Lung (tissue), 12 donors: ENCODE results near the gene SFXN3. TPM values are rescaled to one million over a fixed set of nuclear protein-coding genes. Genes with fewer than 3 reads are reported as not detected.
A peak's percentile ranks its signal among the peaks of the same experiment; 100 is the strongest.

Source experiments
- ATAC-seq: fragments of 200-7000 bp; cut with Tn5 transposase; one replicate; pipeline ENCODE4 v1.9.1; 2020; ENCODE audit warnings: moderate number of reproducible peaks; ENCODE audit not compliant: insufficient read depth, low FRiP score
- DNase-seq, 3 donors: peaks; one replicate each; pipeline ENCODE4 v3.0.0-alpha.2; 2013 to 2017
- H3K27ac ChIP-seq, 2 donors: one replicate each; pipeline ENCODE4 v1.5.1; 2013; ENCODE audit warnings: mild to moderate bottlenecking in 2 of 2, moderate library complexity in 2 of 2, control low read depth in 1 of 2, inconsistent platforms in 1 of 2, low read depth in 1 of 2, low read length in 1 of 2
- H3K27me3 ChIP-seq, 3 donors: one replicate each; pipeline ENCODE4 v1.5.1; 2013; ENCODE audit warnings: low read length in 2 of 3; ENCODE audit not compliant: control insufficient read depth in 3 of 3, insufficient read depth in 3 of 3
- H3K36me3 ChIP-seq, 4 donors: one replicate each; pipeline ENCODE4 v1.5.1; 2013; ENCODE audit warnings: low read length in 4 of 4, mild to moderate bottlenecking in 1 of 4, moderate library complexity in 1 of 4; ENCODE audit not compliant: control insufficient read depth in 4 of 4, insufficient read depth in 4 of 4
- H3K4me1 ChIP-seq, 5 donors: one replicate each; pipeline ENCODE4 v1.5.1; 2013; ENCODE audit warnings: low read length in 5 of 5, mild to moderate bottlenecking in 2 of 5, moderate library complexity in 1 of 5; ENCODE audit not compliant: control insufficient read depth in 5 of 5, insufficient read depth in 5 of 5
- H3K4me3 ChIP-seq: one replicate; pipeline ENCODE4 v1.5.1; 2013; ENCODE audit warnings: mild to moderate bottlenecking, control low read depth, moderate library complexity
- H3K9ac ChIP-seq, 2 donors: one replicate each; pipeline ENCODE4 v1.5.1; 2013; ENCODE audit warnings: low read length in 2 of 2, control low read depth in 1 of 2; ENCODE audit not compliant: insufficient read depth in 1 of 2
- H3K9me3 ChIP-seq, 4 donors: one replicate each; pipeline ENCODE4 v1.5.1; 2013; ENCODE audit warnings: low read length in 3 of 4, mild to moderate bottlenecking in 1 of 4, moderate library complexity in 1 of 4; ENCODE audit not compliant: control insufficient read depth in 4 of 4, insufficient read depth in 3 of 4
- WGBS, 2 donors: extraction: QIAGEN DNeasy Blood & Tissue Kit; methylation state at CpG; one replicate each; pipeline ENCODE4 v1.1.7; 2013; 5-methylcytosine and 5-hydroxymethylcytosine counted together
- polyA plus RNA-seq, 2 donors: library from polyadenylated mRNA; stranded (reverse); fragments of 200-250 nt; gene quantifications; one replicate each; pipeline ENCODE4 v1.2.1, GENCODE V29; 2013
- total RNA-seq, 2 donors: library from RNA; depleted of rRNA in 1 of 2; stranded (reverse); fragments of >200 nt in 1 of 2; gene quantifications; one replicate each; pipeline ENCODE4 v1.2.1, GENCODE V29; 2014 to 2021
- TF ChIP-seq, protein P1 (sequence below): IDR thresholded peaks from 2 replicates; pipeline ENCODE4 v1.5.1; 2012; ENCODE audit warnings: mild to moderate bottlenecking; ENCODE audit errors: control extremely low read depth, extremely low read depth
- donor health status: control.
- donor health status: control.
- donor health status: Bipolar disorder and iron deficiency.
- donor health status: healthy.
- donor health status: DM: yes; HTN: yes; CAD: no.

SFXN3 gene
- total and polyA plus RNA-seq, 4 donors = 36.4 to 95.8 (median 39.6) TPM

DNA sequence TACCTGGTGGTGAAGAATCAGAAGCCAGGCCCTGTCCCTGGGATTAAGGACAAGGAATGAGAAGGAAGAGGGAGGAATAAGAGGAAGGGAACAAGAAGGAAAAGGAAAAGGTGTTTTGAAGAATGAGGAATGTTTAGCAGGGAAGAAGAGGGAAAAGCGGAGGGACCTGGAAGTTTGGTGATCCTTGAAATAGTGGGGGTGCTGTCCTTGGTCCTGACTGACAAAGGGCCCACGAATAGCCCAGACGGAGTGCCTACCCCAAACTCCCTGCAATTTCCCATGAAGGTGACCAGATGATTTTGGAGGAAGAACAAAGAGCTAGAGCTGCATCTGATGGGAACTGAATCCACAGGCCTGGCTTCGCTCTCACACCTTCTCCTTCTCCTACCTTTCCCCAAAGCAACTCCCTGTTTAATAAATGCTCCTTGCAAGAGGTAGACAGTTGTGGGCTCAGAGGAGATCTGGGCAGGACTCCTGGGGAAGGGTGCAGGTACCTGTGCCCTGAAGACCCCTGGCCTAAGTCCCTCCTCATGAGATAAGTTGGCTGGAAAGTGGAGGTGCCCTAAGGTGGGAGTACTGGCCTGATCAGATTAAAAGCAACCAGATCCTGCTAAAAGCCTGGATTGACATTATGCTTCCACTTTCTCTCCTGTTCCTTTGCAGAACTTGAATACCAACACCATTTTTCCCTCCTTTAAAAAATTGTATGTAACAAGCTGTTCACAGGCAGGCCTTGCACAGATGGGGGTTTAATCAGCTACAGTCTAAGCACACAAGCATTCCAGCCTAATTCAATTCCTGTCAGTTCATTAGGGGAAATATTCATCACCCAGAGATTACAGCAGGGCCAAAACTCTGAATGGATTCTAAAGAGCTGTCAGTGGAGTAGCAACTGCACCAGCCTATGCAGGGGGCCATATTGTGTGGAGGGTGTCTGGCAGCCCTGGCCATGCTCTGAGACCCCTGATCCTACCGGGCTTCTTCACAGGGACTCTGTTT, 50.2 kb downstream of the SFXN3 start:
- no peaks in the 10 kb centered on the region for H3K36me3 ChIP-seq
- no peak overlapping the region for H3K9ac ChIP-seq
- H3K27ac ChIP-seq = no peak overlapping the region
- peak; percentile 61 to 86 (median 86) for DNase-seq
- 34 to 41% methylated on average over 5 of the region's 5 CpGs for WGBS, 2 donors
- no peaks in the 10 kb centered on the region for H3K9me3 ChIP-seq
- peaks cover 0 to 6% (median 4%) of the 10 kb centered on the region in 5 donors for H3K4me1 ChIP-seq
- TF ChIP-seq, protein P1, sequence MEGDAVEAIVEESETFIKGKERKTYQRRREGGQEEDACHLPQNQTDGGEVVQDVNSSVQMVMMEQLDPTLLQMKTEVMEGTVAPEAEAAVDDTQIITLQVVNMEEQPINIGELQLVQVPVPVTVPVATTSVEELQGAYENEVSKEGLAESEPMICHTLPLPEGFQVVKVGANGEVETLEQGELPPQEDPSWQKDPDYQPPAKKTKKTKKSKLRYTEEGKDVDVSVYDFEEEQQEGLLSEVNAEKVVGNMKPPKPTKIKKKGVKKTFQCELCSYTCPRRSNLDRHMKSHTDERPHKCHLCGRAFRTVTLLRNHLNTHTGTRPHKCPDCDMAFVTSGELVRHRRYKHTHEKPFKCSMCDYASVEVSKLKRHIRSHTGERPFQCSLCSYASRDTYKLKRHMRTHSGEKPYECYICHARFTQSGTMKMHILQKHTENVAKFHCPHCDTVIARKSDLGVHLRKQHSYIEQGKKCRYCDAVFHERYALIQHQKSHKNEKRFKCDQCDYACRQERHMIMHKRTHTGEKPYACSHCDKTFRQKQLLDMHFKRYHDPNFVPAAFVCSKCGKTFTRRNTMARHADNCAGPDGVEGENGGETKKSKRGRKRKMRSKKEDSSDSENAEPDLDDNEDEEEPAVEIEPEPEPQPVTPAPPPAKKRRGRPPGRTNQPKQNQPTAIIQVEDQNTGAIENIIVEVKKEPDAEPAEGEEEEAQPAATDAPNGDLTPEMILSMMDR = no peak
- no peak overlapping the region for H3K4me3 ChIP-seq
- no peak for ATAC-seq
- H3K27me3 ChIP-seq = peaks cover 0 to 23% (median 0%) of the 10 kb centered on the region in 3 donors

DNA sequence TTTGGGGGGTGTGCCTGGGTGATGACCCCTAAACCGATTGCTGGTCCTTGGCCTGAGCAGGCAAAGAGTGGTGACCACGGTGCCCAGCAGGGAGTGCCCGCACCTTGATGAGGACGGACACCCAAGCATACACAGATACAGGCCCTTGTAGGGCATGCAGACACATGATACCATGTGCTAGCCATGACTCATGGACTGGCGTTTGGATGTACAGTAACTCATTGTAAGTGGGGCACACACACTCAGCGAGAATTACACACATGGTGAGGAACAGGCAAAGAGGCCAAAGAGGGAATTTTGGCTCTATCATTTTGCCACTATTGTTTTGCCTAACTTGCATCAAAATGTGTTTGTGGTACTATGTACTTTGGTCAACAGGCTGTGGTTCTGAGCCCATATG, 54.8 kb downstream of the SFXN3 start:
- H3K4me1 ChIP-seq = peaks cover 0 to 4% (median 0%) of the 10 kb centered on the region in 5 donors
- WGBS, 2 donors = 80 to 82% methylated on average over 6 of the region's 6 CpGs
- DNase-seq (no peak), ATAC-seq (no peak)
- H3K36me3 ChIP-seq = no peaks in the 10 kb centered on the region
- H3K4me3 ChIP-seq = no peak overlapping the region
- H3K27me3 ChIP-seq = peaks cover 0 to 21% (median 3%) of the 10 kb centered on the region in 3 donors
- no peak overlapping the region for H3K27ac ChIP-seq
- TF ChIP-seq, protein P1 = no peak
- no peak overlapping the region for H3K9ac ChIP-seq
- no peaks in the 10 kb centered on the region for H3K9me3 ChIP-seq

DNA sequence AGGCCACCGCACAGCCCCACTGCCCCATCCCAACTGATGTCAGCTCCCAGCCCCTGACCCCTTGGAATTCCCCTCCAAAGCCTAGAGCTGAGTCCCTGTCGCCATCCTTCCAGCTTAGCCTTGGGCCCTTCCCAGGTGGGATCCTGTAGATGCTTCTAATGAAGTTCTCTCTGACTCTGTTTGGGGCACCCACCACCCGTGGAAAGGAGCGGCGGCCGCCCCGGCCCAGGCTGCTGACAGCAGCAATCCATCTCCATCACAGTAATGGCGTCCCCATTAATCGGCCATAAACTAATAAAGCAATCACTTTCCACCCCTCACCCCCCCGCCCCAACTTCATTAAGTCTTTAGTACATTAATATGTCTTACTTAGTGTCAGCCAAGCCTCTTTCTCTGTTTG, 56.3 kb downstream of the SFXN3 start:
- Histone ChIP-seq H3K36me3 (no peaks in the 10 kb centered on the region), H3K27me3 (peaks cover 0 to 26% (median 3%) of the 10 kb centered on the region in 3 donors), H3K4me1 (no peaks in the 10 kb centered on the region), H3K27ac (no peak overlapping the region), H3K9me3 (no peaks in the 10 kb centered on the region), H3K4me3 (no peak overlapping the region), H3K9ac (no peak overlapping the region)
- ATAC-seq (no peak), DNase-seq (no peak)
- 57 to 63% methylated on average over 10 of the region's 10 CpGs for WGBS, 2 donors
- TF ChIP-seq, protein P1 = no peak
